ENCODE results near the gene LCOR. TPM values are rescaled to one million over a fixed set of nuclear protein-coding genes. Genes with fewer than 3 reads are reported as not detected.
A peak's percentile ranks its signal among the peaks of the same experiment; 100 is the strongest.

The LCOR gene
- polyA plus RNA-seq, 4 donors, result 7.0 to 48.8 (median 9.5) TPM

DNA sequence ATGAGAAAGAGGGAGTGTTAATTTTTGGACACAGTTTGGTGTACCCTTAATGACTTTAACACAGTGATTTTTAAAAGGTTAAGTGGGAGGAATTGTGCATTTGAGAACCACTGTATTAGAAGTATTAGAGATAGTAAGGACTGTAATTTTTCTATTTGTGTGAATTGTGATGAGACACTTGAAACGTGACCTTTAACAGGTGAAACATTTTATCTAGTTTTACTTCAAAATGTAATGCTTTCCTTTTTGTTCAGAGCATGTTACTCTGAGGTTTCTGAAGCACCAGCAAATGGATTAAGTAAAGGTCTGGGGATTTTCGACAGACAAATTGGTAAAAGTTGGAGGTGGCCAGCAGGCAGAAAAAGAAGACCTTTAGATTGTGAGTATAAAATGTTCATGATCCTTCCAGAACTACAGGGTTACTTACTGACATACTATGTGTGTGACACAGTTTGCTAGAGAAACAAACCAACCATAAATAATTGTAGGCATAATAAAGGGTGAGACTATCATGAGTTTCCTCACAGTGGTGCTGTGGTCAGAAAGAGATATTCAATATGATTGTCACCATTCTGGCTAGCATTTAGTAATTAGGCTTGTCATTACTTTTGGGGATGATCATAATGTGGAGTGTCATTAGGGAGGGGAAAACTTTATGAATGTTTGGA, 26.1 kb downstream of the LCOR start:
- Histone ChIP-seq H3K36me3 (ENCODE audit: control insufficient read depth in 3 of 3, insufficient read depth in 2 of 3, low read depth in 1 of 3, low read length in 3 of 3) (peaks cover 2 to 33% (median 4%) of the 10 kb centered on the region in 3 donors), H3K27ac (ENCODE audit: low read depth in 1 of 3, low read length in 2 of 3) (no peak overlapping the region), H3K27me3 (ENCODE audit: control insufficient read depth in 3 of 3, insufficient read depth in 3 of 3, low read length in 3 of 3) (no peaks in the 10 kb centered on the region), H3K4me3 (ENCODE audit: low read depth in 1 of 3, low read length in 3 of 3) (no peak overlapping the region), H3K9me3 (ENCODE audit: control insufficient read depth in 2 of 2, insufficient read depth in 1 of 2, low read depth in 1 of 2, low read length in 1 of 2) (no peaks in the 10 kb centered on the region), H3K4me1 (ENCODE audit: control insufficient read depth in 3 of 3, insufficient read depth in 2 of 3, low read depth in 1 of 3, low read length in 2 of 3) (peaks cover 0 to 4% (median 1%) of the 10 kb centered on the region in 3 donors)
- no peak for FAIRE-seq
- WGBS, 3 donors, result 50 to 53% (median 52%) methylated on average over 2 of the region's 2 CpGs
- DNase-seq, result no peak

DNA sequence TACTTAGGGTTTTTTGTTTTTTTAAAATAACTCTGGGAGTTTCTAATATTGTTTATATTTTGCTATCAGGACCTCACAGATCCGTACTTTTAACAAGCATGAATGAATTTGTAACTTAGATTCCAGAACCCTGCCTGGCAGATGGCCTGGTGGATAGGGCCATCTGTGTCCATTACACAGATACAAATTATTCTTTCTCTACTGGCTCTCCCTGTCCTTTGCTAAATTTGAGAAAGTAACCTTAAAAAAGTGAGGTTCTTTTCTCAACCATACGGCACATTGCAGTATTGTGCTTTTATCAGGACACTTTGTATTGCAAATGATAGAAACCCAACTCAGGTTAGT, 26.6 kb downstream of the LCOR start:
- Histone ChIP-seq H3K9me3 (ENCODE audit: control insufficient read depth in 2 of 2, insufficient read depth in 1 of 2, low read depth in 1 of 2, low read length in 1 of 2) (no peaks in the 10 kb centered on the region), H3K4me1 (ENCODE audit: control insufficient read depth in 3 of 3, insufficient read depth in 2 of 3, low read depth in 1 of 3, low read length in 2 of 3) (peaks cover 1 to 4% (median 4%) of the 10 kb centered on the region in 3 donors), H3K36me3 (ENCODE audit: control insufficient read depth in 3 of 3, insufficient read depth in 2 of 3, low read depth in 1 of 3, low read length in 3 of 3) (peaks cover 1 to 29% (median 4%) of the 10 kb centered on the region in 3 donors), H3K27me3 (ENCODE audit: control insufficient read depth in 3 of 3, insufficient read depth in 3 of 3, low read length in 3 of 3) (no peaks in the 10 kb centered on the region), H3K27ac (ENCODE audit: low read depth in 1 of 3, low read length in 2 of 3) (no peak overlapping the region), H3K4me3 (ENCODE audit: low read depth in 1 of 3, low read length in 3 of 3) (no peak overlapping the region)
- FAIRE-seq (no peak), DNase-seq (no peak)
- WGBS, 3 donors, result 71 to 77% (median 75%) methylated on average over 2 of the region's 2 CpGs

DNA sequence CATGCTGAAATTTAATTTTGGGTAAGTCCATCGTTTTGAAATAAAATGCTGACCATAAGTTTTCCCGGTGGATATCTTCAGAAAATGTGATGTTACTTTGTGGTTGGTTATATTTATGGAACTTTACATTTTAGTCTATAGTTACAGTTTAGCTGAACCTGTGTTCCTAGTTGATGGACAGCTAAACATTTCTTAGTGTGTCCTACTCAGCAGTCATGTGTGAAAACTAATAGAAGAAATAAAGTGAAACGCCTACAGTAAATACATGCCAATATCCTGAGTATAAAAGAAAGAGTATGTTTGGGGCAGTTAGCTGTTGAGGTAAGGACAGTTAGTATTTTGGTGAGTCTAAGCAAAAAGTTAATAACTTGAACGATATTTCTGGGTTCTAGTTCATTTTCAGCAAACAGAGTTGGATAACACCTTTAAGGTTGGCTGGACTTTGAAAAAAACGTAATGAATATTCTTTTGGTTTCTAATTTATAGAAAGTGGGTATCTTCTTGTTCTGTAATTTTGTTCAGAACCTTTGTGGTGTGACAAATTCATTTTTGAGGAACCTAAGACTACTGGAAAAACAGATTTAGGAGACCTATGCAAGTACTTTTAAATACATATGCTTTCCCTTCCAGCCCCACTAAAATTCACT, 28.7 kb downstream of the LCOR start:
- H3K36me3 ChIP-seq (ENCODE audit: control insufficient read depth in 3 of 3, insufficient read depth in 2 of 3, low read depth in 1 of 3, low read length in 3 of 3), result peaks cover 0 to 23% (median 4%) of the 10 kb centered on the region in 3 donors
- H3K9me3 ChIP-seq (ENCODE audit: control insufficient read depth in 2 of 2, insufficient read depth in 1 of 2, low read depth in 1 of 2, low read length in 1 of 2), result no peaks in the 10 kb centered on the region
- no peak overlapping the region for H3K27ac ChIP-seq (ENCODE audit: low read depth in 1 of 3, low read length in 2 of 3)
- DNase-seq (no peak), FAIRE-seq (no peak)
- H3K4me3 ChIP-seq (ENCODE audit: low read depth in 1 of 3, low read length in 3 of 3), result no peak overlapping the region
- H3K4me1 ChIP-seq (ENCODE audit: control insufficient read depth in 3 of 3, insufficient read depth in 2 of 3, low read depth in 1 of 3, low read length in 2 of 3), result peaks cover 1 to 18% (median 7%) of the 10 kb centered on the region in 3 donors
- H3K27me3 ChIP-seq (ENCODE audit: control insufficient read depth in 3 of 3, insufficient read depth in 3 of 3, low read length in 3 of 3), result no peaks in the 10 kb centered on the region
- 73 to 78% (median 78%) methylated on average over 5 of the region's 5 CpGs for WGBS, 3 donors

DNA sequence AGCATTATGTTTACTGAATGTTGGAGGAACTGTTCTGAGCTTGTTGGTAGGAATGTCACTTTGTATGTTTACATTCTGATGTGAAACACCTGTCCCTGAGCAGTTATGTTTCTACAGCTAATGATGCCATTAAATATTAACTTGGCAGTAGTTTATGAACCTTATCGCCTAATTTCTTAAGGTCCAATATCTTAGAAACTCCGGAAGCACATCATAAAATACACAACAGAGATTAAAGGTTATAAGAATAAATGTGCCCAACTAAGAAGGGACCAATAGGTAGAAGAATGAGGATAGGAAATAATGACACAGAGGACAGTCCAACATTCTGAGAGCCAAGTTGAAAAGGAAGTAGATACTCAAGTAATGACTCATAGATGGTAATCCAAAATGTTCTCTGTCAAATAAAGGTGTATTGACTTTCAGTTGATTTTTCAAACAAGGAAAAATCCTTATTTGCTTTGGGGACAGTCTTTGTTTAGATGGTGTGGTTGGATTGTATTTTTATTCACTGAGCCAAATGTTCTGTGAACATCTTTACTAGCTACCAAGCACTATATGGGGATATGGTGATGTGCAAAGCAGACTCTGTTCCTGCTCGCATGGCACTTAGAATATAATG, 31.9 kb downstream of the LCOR start:
- Histone ChIP-seq H3K4me1 (ENCODE audit: control insufficient read depth in 3 of 3, insufficient read depth in 2 of 3, low read depth in 1 of 3, low read length in 2 of 3) (peaks cover 1 to 24% (median 3%) of the 10 kb centered on the region in 3 donors), H3K27ac (ENCODE audit: low read depth in 1 of 3, low read length in 2 of 3) (peak overlapping the region; percentile 41 to 64 (median 59)), H3K4me3 (ENCODE audit: low read depth in 1 of 3, low read length in 3 of 3) (no peak overlapping the region), H3K9me3 (ENCODE audit: control insufficient read depth in 2 of 2, insufficient read depth in 1 of 2, low read depth in 1 of 2, low read length in 1 of 2) (no peaks in the 10 kb centered on the region), H3K27me3 (ENCODE audit: control insufficient read depth in 3 of 3, insufficient read depth in 3 of 3, low read length in 3 of 3) (no peaks in the 10 kb centered on the region), H3K36me3 (ENCODE audit: control insufficient read depth in 3 of 3, insufficient read depth in 2 of 3, low read depth in 1 of 3, low read length in 3 of 3) (peaks cover 0 to 38% (median 0%) of the 10 kb centered on the region in 3 donors)
- peak; percentile 97 for FAIRE-seq
- peak; percentile 88 to 99 for DNase-seq
- WGBS, 3 donors, result 13 to 32% (median 21%) methylated on average over 3 of the region's 3 CpGs

DNA sequence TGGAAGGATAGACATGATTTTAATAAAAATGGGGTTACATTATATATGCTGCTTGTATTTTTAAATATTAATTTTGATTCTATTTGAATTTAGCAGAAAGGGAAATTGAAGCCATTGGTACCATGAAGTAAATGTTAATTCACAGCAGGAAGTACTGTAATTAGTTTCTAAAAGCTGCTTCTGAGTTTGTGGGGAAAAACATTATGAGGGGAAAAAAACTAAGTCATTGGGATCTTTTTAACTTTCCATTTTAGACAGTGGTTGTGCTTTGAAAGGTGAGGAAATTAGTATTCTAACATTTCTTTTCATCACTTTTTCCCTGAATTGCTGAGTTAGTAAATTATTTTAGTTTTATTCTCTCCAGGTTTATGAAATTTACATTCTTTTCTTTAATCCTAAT, 41.0 kb downstream of the LCOR start:
- Histone ChIP-seq H3K27me3 (ENCODE audit: control insufficient read depth in 3 of 3, insufficient read depth in 3 of 3, low read length in 3 of 3) (no peaks in the 10 kb centered on the region), H3K4me1 (ENCODE audit: control insufficient read depth in 3 of 3, insufficient read depth in 2 of 3, low read depth in 1 of 3, low read length in 2 of 3) (peaks cover 0 to 3% (median 0%) of the 10 kb centered on the region in 3 donors), H3K9me3 (ENCODE audit: control insufficient read depth in 2 of 2, insufficient read depth in 1 of 2, low read depth in 1 of 2, low read length in 1 of 2) (no peaks in the 10 kb centered on the region), H3K36me3 (ENCODE audit: control insufficient read depth in 3 of 3, insufficient read depth in 2 of 3, low read depth in 1 of 3, low read length in 3 of 3) (peaks cover 0 to 28% (median 0%) of the 10 kb centered on the region in 3 donors), H3K27ac (ENCODE audit: low read depth in 1 of 3, low read length in 2 of 3) (no peak overlapping the region), H3K4me3 (ENCODE audit: low read depth in 1 of 3, low read length in 3 of 3) (no peak overlapping the region)
- DNase-seq (no peak), FAIRE-seq (no peak)

DNA sequence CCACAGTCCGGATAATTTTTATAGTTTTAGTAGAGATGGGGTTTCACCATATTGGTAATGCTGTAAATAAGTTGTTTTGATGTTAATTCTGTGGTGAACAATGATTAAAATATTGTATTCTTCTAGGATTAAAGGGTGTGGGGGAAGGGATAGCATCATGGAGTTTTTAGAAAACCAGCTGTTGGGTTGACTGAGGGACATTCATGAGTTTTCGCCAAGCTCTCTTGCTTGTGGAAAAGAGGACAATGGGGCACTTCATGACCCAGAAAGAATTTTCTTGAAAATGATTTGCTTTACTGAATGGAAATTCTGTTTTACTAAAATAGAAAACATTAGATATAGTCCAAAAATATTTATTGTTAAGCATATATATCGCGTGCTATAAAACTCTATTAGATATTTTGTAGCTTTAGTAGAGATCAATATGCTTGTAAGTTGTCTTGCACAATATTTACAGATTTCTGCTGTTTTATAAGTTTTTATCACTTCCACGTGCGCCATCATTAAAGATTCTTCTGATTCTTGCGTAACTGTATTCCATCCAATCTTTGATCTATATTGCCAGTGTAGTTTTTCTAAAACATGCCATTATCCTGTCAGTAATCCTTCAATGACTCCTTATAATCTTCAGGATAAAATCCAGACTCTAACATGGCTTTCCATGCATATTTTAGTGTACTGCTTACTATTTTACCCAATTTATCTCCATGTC, 41.8 kb downstream of the LCOR start:
- Histone ChIP-seq H3K27ac (ENCODE audit: low read depth in 1 of 3, low read length in 2 of 3) (no peak overlapping the region), H3K27me3 (ENCODE audit: control insufficient read depth in 3 of 3, insufficient read depth in 3 of 3, low read length in 3 of 3) (no peaks in the 10 kb centered on the region), H3K36me3 (ENCODE audit: control insufficient read depth in 3 of 3, insufficient read depth in 2 of 3, low read depth in 1 of 3, low read length in 3 of 3) (peaks cover 0 to 27% (median under 1%) of the 10 kb centered on the region in 3 donors), H3K9me3 (ENCODE audit: control insufficient read depth in 2 of 2, insufficient read depth in 1 of 2, low read depth in 1 of 2, low read length in 1 of 2) (no peaks in the 10 kb centered on the region), H3K4me3 (ENCODE audit: low read depth in 1 of 3, low read length in 3 of 3) (no peak overlapping the region), H3K4me1 (ENCODE audit: control insufficient read depth in 3 of 3, insufficient read depth in 2 of 3, low read depth in 1 of 3, low read length in 2 of 3) (peaks cover 0 to 3% (median 0%) of the 10 kb centered on the region in 3 donors)
- WGBS, 3 donors, result 91 to 95% (median 94%) methylated on average over 7 of the region's 7 CpGs
- no peak for FAIRE-seq
- no peak for DNase-seq

DNA sequence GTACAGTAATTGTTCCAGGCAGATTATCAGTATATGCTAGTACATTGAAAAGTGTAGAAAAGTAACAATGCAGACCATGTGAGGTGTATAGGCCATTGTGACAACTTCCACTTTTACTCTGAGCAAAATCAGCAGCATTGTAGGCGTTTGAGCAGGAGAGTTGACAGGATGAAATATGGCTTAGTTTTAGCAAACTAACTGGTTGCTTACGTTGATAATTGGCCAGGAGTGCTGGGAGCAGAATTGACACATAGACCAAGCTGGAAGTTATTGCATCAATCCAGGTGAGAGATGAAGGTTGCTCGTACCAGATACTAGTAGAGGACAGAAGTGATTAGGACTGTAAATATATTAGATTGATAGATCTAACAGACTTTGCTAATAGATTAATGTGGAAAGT, 46.0 kb downstream of the LCOR start:
- no peak for FAIRE-seq
- H3K4me3 ChIP-seq (ENCODE audit: low read depth in 1 of 3, low read length in 3 of 3), result no peak overlapping the region
- H3K27ac ChIP-seq (ENCODE audit: low read depth in 1 of 3, low read length in 2 of 3), result no peak overlapping the region
- peak; percentile 12 to 55 for DNase-seq
- H3K4me1 ChIP-seq (ENCODE audit: control insufficient read depth in 3 of 3, insufficient read depth in 2 of 3, low read depth in 1 of 3, low read length in 2 of 3), result peaks cover 0 to 3% (median 3%) of the 10 kb centered on the region in 3 donors
- WGBS, 3 donors, result 35 to 50% (median 43%) methylated on average over 3 of the region's 3 CpGs
- peaks cover 3 to 17% (median 3%) of the 10 kb centered on the region in 3 donors for H3K36me3 ChIP-seq (ENCODE audit: control insufficient read depth in 3 of 3, insufficient read depth in 2 of 3, low read depth in 1 of 3, low read length in 3 of 3)
- H3K27me3 ChIP-seq (ENCODE audit: control insufficient read depth in 3 of 3, insufficient read depth in 3 of 3, low read length in 3 of 3), result no peaks in the 10 kb centered on the region
- H3K9me3 ChIP-seq (ENCODE audit: control insufficient read depth in 2 of 2, insufficient read depth in 1 of 2, low read depth in 1 of 2, low read length in 1 of 2), result no peaks in the 10 kb centered on the region

DNA sequence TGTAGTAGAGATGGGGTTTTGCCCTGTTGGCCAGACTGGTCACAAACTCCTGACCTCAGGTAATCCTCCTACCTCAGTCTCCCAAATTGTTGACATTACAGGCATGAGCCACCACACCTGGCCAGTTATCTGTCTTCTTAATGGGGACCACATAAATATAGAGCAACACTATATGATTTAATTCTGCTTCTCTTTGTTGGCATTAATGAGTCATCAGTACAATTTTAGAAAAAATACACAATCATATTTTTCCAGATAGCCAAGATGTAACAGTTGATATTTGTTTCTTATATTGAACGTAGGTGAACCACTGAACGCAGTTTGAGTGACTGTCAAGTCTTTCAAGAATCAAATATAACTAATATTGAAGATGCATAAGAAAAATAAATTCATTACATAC, 48.5 kb downstream of the LCOR start:
- peaks cover 0 to 3% (median 3%) of the 10 kb centered on the region in 3 donors for H3K4me1 ChIP-seq (ENCODE audit: control insufficient read depth in 3 of 3, insufficient read depth in 2 of 3, low read depth in 1 of 3, low read length in 2 of 3)
- H3K36me3 ChIP-seq (ENCODE audit: control insufficient read depth in 3 of 3, insufficient read depth in 2 of 3, low read depth in 1 of 3, low read length in 3 of 3), result peaks cover 3 to 21% (median 5%) of the 10 kb centered on the region in 3 donors
- no peak overlapping the region for H3K4me3 ChIP-seq (ENCODE audit: low read depth in 1 of 3, low read length in 3 of 3)
- no peak overlapping the region for H3K27ac ChIP-seq (ENCODE audit: low read depth in 1 of 3, low read length in 2 of 3)
- 86 to 90% (median 87%) methylated on average over 2 of the region's 2 CpGs for WGBS, 3 donors
- H3K27me3 ChIP-seq (ENCODE audit: control insufficient read depth in 3 of 3, insufficient read depth in 3 of 3, low read length in 3 of 3), result no peaks in the 10 kb centered on the region
- FAIRE-seq (no peak), DNase-seq (no peak)
- no peaks in the 10 kb centered on the region for H3K9me3 ChIP-seq (ENCODE audit: control insufficient read depth in 2 of 2, insufficient read depth in 1 of 2, low read depth in 1 of 2, low read length in 1 of 2)

Measured in small intestine (tissue), 7 donors.